Measurements from ENCODE around the gene MAST1.
"Not testable (repeated sequence)": the region's sequence is repeated elsewhere in the genome, so short reads cannot be mapped to it uniquely, and the experiment has no call there.

Gene MAST1

GRCh38 chr19:12899891-12900518, 61.7 kb downstream of the MAST1 start:
- DNase-seq: no peak

DNA sequence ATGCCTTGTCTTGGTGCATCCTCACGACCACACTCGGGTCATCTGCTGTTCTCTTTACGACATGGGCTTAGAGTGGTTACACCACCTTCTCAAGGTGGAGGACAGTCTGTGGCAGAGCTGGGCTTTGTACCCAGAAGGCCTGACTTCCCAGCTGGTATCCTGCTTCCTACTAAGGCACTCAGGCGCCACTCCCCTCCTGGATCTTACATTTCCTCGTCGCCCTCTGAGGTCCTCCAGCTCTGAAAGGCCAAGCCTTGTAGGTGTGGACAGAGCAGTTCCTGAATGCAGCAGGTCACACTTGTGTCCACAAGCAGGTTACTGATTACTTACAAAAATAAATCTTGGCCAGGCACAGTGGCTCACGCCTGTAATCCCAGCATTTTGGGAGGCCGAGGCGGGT, 68.9 kb downstream of the MAST1 start:
- DNase-seq: no peak

DNA sequence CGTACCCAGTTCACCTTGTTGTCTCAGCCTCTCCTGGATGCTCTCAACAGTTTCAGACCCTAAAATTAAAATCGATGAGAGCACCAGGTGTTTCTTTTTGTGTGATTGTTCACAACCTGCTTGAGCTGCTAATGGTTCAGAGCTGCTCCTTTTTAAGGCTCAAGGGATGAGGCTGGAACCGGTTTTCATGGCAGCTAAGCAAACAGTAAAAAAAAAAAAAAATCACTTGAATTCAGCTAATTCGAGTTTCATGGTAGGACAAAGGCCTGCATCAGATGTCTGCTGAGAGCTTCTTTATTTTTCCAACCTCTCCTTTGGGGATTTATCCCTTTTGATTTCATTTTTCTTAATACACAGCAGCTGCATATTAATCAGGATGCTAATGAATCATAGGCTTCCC, 74.3 kb downstream of the MAST1 start:
- DNase-seq: no peak

- peak; percentile 28 for DNase-seq
Observed at GRCh38 chr19:12913011-12913561, 74.8 kb downstream of the MAST1 start.

- no peak for DNase-seq
Observed at GRCh38 chr19:12913851-12914690, 75.8 kb downstream of the MAST1 start.

DNA sequence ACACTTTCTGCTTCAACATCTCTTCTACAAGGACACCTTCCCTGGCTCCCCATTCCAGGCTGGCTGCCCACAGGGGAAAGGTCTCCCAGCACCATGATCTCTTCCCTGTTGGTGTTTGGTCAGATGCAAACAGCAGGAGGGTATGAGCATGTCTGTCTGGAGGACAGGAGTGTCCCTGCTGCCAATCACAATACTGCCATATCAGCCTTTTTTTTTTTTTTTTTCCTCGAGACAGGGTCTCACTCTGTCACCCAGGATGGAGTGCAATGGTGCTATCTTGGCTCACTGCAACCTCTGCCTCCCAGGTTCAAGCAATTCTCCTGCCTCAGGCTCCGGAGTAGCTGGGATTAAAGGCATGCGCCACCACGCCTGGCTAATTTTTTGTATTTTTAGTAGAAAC, 77.5 kb downstream of the MAST1 start:
- not testable (repeated sequence) for DNase-seq

GRCh38 chr19:12918253-12918652, 79.9 kb downstream of the MAST1 start:
- no peak for DNase-seq

- DNase-seq: no peak
Observed at GRCh38 chr19:12921047-12921446, 82.7 kb downstream of the MAST1 start.

DNA sequence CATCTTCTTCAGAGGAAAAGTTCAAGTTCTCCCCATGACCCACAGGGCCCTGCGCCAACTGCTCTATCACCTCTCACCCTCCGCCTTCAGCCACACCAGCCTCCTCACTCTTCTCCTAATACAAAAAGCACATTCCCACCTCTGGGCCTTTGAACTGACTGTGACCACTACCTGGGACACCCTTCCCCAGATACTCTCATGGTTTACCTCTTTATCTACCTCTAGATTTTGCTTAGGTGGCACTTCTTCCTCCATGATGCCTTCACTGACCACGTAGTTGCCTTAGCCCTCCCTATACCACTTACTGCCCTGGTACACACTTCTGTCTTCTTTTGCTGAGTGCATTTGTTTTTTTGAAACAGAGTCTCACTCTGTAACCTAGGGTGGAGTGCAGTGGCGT, 84.6 kb downstream of the MAST1 start:
- DNase-seq: no peak
